Transverse colon (tissue), 4 donors: ENCODE results near the gene ROR1.

ENCODE experiments used
- POLR2A ChIP-seq: fragments of 450-650 bp; IDR thresholded peaks from one replicate; pipeline ENCODE4 v1.6.1; 2016; ENCODE audit warnings: antibody characterized with exemption, mild to moderate bottlenecking, moderate library complexity
- POLR2AphosphoS5 ChIP-seq, 3 donors: sonication (generic); formaldehyde crosslinking; IDR thresholded peaks; one replicate each; pipeline ENCODE4 v1.6.1; 2016; ENCODE audit warnings: antibody characterized with exemption in 3 of 3
- TF ChIP-seq, protein P1 (sequence below), 5 experiments: fragments of 200-600 bp in 3 of 5; fragments of 450-650 bp in 2 of 5; sonication (generic) in 3 of 5; IDR thresholded peaks; 1 replicate in 2 of 5; 2 replicates in 3 of 5; pipeline ENCODE4 v1.5.1; 2016 to 2017; ENCODE audit warnings: antibody characterized with exemption in 5 of 5, inconsistent platforms in 3 of 5, mild to moderate bottlenecking in 2 of 5, moderate library complexity in 1 of 5

DNA sequence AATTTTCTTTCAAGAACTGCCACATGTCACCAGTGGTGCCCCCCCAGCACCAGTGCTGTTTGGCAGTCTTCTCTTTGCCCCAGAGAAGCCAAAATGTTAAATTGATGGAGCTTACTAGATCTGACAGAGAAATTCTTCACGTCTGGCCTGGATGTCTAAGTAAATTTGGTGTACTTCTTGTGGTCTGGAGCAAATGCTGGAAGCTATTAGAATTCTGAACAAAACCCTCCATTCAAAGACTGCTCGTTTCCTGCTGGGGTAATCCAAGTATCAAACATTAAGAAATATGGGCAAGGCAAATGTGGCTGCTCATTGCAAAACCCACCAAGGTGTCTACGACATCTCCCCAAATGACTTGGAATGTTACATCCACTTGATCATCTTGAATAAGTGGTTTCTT lies 92.3 kb downstream of the ROR1 start:
- TF ChIP-seq, protein P1, sequence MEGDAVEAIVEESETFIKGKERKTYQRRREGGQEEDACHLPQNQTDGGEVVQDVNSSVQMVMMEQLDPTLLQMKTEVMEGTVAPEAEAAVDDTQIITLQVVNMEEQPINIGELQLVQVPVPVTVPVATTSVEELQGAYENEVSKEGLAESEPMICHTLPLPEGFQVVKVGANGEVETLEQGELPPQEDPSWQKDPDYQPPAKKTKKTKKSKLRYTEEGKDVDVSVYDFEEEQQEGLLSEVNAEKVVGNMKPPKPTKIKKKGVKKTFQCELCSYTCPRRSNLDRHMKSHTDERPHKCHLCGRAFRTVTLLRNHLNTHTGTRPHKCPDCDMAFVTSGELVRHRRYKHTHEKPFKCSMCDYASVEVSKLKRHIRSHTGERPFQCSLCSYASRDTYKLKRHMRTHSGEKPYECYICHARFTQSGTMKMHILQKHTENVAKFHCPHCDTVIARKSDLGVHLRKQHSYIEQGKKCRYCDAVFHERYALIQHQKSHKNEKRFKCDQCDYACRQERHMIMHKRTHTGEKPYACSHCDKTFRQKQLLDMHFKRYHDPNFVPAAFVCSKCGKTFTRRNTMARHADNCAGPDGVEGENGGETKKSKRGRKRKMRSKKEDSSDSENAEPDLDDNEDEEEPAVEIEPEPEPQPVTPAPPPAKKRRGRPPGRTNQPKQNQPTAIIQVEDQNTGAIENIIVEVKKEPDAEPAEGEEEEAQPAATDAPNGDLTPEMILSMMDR (IDR thresholded peaks at IDR 0.05) = no peak
- no peak for TF ChIP-seq POLR2AphosphoS5 (IDR thresholded peaks at IDR 0.05)
- TF ChIP-seq POLR2A = no peak
